Naive thymus-derived CD8-positive, alpha-beta T cell (primary cell): Measurements from ENCODE around the gene SMARCC1. TPM values are rescaled to one million over a fixed set of nuclear protein-coding genes. Genes with fewer than 3 reads are reported as not detected.
"Not testable (repeated sequence)": the region's sequence is repeated elsewhere in the genome, so short reads cannot be mapped to it uniquely, and the experiment has no call there.

Experiments used
- ATAC-seq, 2 donors: fragments of 150-1000 bp; cut with Tn5 transposase in 1 of 2; sonication (Bioruptor Pico), chemical (Tn5 transposase) in 1 of 2; 1 replicate in 1 of 2; 2 replicates in 1 of 2; pipeline ENCODE4 v1.10.0; 2021; ENCODE audit warnings: mild to moderate bottlenecking in 2 of 2, moderate library complexity in 2 of 2
- POLR2A ChIA-PET: fragments of 350-600 bp; sonication (Branson Sonifier 250); formaldehyde crosslinking; loops from one replicate; lab custom pipeline; 2021; ENCODE audit warnings: antibody characterized with exemption; lab: Charles Lee
- DNase-seq, 10 donors: peaks; one replicate each; pipeline versions ENCODE4 v3.0.0 to v3.0.0-alpha.2; 2020 to 2022
- H3K27ac Mint-ChIP-seq, 10 donors: one replicate each; pipeline ENCODE4 v1.8.0; 2020 to 2022; ENCODE audit warnings: mild to moderate bottlenecking in 10 of 10, mixed read lengths in 10 of 10, moderate library complexity in 4 of 10, inconsistent platforms in 1 of 10
- H3K27me3 Mint-ChIP-seq, 5 donors: one replicate each; pipeline ENCODE4 v1.8.0; 2021 to 2022; ENCODE audit warnings: mixed read lengths in 5 of 5
- H3K36me3 Mint-ChIP-seq, 3 donors: one replicate each; pipeline ENCODE4 v1.8.0; 2020 to 2022; ENCODE audit warnings: mixed read lengths in 3 of 3, mild to moderate bottlenecking in 2 of 3, inconsistent platforms in 1 of 3
- H3K4me1 Mint-ChIP-seq, 4 donors: one replicate each; pipeline ENCODE4 v1.8.0; 2021 to 2022; ENCODE audit warnings: mixed read lengths in 4 of 4
- H3K4me3 Mint-ChIP-seq, 10 donors: one replicate each; pipeline ENCODE4 v1.8.0; 2020 to 2022; ENCODE audit warnings: mild to moderate bottlenecking in 10 of 10, mixed read lengths in 10 of 10, moderate library complexity in 6 of 10, inconsistent platforms in 1 of 10
- H3K9me3 Mint-ChIP-seq, 9 donors: one replicate each; pipeline ENCODE4 v1.8.0; 2020 to 2022; ENCODE audit warnings: mixed read lengths in 9 of 9, mild to moderate bottlenecking in 3 of 9, inconsistent platforms in 1 of 9, moderate library complexity in 1 of 9
- polyA plus RNA-seq, 3 donors: library from polyadenylated mRNA; unstranded; fragments of 300-500 nt; fragmentation: Illumina TruSeq; gene quantifications; one replicate each; pipeline ENCODE4 v1.2.3, GENCODE V29; 2021
- total RNA-seq, 8 experiments: library from RNA in 2 of 8; stranded (reverse) in 2 of 8; gene quantifications; one replicate each; pipeline ENCODE4 v1.2.3 and lab custom pipeline; 2021 to 2026

The SMARCC1 gene
- total and polyA plus RNA-seq, 5 experiments from 2014 or later, result 57.7 to 111 (median 67.0) TPM

DNA sequence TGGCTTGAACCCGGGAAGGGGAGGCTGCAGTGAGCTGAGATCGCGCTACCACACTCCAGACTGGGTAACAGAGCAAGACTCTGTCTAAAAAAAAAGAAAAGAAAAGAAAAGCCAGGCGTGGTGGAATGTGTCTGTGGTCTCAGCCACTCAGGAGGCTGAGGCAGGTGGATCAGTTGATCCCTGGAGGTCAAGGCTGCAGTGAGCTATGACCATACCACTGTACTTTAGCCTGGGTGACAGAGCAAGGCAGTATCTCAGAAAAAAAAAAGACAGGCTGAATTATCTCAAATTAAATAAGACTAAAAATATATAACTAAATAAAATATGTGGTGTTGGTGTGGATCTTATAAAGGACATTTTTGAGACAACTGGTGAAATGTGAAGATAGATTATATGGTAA is 20.6 kb downstream of the SMARCC1 start:
- Mint-ChIP-seq H3K4me3 (no peak overlapping the region), H3K36me3 (peaks cover 0 to 71% (median 11%) of the 10 kb centered on the region in 3 donors), H3K9me3 (no peaks in the 10 kb centered on the region), H3K27me3 (no peaks in the 10 kb centered on the region), H3K27ac (peak overlapping the region in 5 of 10 donors; percentile 12 to 66 (median 60)), H3K4me1 (peaks cover 8 to 28% (median 12%) of the 10 kb centered on the region in 4 donors)
- DNase-seq, result no peak
- no peak for ATAC-seq
- POLR2A ChIA-PET, result interaction anchor here (0.6 kb wide), 1 partner anchor 45 kb away, joined by 3 read pairs; no protein-coding TSS in a partner anchor

- DNase-seq, H3K4me3 Mint-ChIP-seq, H3K9me3 Mint-ChIP-seq, H3K27me3 Mint-ChIP-seq, POLR2A ChIA-PET, ATAC-seq: not testable (repeated sequence)
- H3K4me1 Mint-ChIP-seq, result peaks cover 8 to 28% (median 12%) of the 10 kb centered on the region in 4 donors
- H3K27ac Mint-ChIP-seq, result peak overlapping the region in 4 of 10 donors; percentile 25 to 62 (median 38)
- H3K36me3 Mint-ChIP-seq, result peaks cover 0 to 68% (median 11%) of the 10 kb centered on the region in 3 donors
Measured at GRCh38 chr3:47760207-47760606, 21.5 kb downstream of the SMARCC1 start.

GRCh38 chr3:47758261-47759025 is 23.2 kb downstream of the SMARCC1 start:
- Mint-ChIP-seq H3K36me3 (peaks cover 0 to 65% (median 7%) of the 10 kb centered on the region in 3 donors), H3K27ac (peak overlapping the region in 1 of 10 donors; percentile 53), H3K4me3 (no peak overlapping the region), H3K4me1 (peaks cover 8 to 24% (median 11%) of the 10 kb centered on the region in 4 donors), H3K9me3 (no peaks in the 10 kb centered on the region), H3K27me3 (no peaks in the 10 kb centered on the region)
- DNase-seq (no peak), ATAC-seq (no peak)
- POLR2A ChIA-PET, result interaction anchor here (0.7 kb wide), 1 partner anchor 1869 kb away, joined by 3 read pairs; no protein-coding TSS in a partner anchor

DNA sequence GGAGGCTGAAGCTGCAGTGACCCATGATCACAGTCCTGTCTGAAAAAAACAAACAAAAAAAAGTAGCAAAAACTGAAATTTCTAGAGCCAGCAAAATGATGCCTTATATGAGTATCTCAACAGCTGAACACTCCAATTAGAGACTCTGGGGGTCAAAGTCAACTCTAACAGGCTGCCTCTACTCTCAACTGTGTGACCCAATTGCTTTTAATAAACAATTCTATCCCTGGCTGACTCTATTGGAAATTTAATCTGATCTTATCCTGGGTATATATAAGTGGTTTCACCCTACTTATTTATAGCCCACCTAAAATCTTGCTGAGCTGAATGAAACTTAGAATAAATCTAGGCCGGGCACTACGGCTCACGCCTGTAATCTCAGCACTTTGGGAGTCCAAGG is 29.0 kb downstream of the SMARCC1 start:
- ATAC-seq (no peak), DNase-seq (no peak)
- peaks cover 0 to 3% (median 0%) of the 10 kb centered on the region in 9 donors for H3K9me3 Mint-ChIP-seq
- no peaks in the 10 kb centered on the region for H3K27me3 Mint-ChIP-seq
- POLR2A ChIA-PET, result no interaction called here
- peaks cover 4 to 19% (median 5%) of the 10 kb centered on the region in 4 donors for H3K4me1 Mint-ChIP-seq
- H3K27ac Mint-ChIP-seq, result peak overlapping the region in 1 of 10 donors; percentile 38
- no peak overlapping the region for H3K4me3 Mint-ChIP-seq
- peaks cover 0 to 59% (median 12%) of the 10 kb centered on the region in 3 donors for H3K36me3 Mint-ChIP-seq

GRCh38 chr3:47750811-47751354 is 30.8 kb downstream of the SMARCC1 start:
- peaks cover 0 to 48% (median 5%) of the 10 kb centered on the region in 3 donors for H3K36me3 Mint-ChIP-seq
- peaks cover 0 to 13% (median 3%) of the 10 kb centered on the region in 4 donors for H3K4me1 Mint-ChIP-seq
- H3K27me3 Mint-ChIP-seq, H3K4me3 Mint-ChIP-seq, ATAC-seq, DNase-seq, H3K9me3 Mint-ChIP-seq, POLR2A ChIA-PET, H3K27ac Mint-ChIP-seq: not testable (repeated sequence)

DNA sequence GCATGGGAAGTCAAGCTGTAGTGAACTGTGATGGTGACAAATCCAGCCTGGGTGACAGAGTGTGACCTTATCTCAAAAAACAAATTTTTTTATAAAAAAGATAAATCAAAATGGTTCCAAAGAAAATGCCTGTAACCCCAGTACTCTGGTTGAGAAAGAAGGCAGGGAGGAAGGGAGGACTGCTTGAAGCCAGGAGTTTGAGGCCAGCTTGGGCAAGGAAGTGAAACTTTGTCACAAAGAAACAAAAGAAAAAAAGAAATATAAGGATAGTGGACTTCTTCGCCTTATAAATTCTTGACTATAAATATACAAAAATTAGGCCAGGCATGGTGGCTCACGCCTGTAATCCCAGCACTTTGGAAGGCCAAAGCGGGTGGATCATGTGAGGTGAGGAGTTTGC is 34.1 kb downstream of the SMARCC1 start:
- ATAC-seq (no peak), DNase-seq (no peak)
- H3K27ac Mint-ChIP-seq, result no peak overlapping the region
- H3K27me3 Mint-ChIP-seq, result no peaks in the 10 kb centered on the region
- H3K36me3 Mint-ChIP-seq, result peaks cover 0 to 58% (median 9%) of the 10 kb centered on the region in 3 donors
- peaks cover 4 to 22% (median 9%) of the 10 kb centered on the region in 4 donors for H3K4me1 Mint-ChIP-seq
- POLR2A ChIA-PET, result interaction anchor here (0.6 kb wide), 1 partner anchor 12 kb away, joined by 3 read pairs; no protein-coding TSS in a partner anchor
- H3K9me3 Mint-ChIP-seq, result peaks cover 0 to 3% (median 0%) of the 10 kb centered on the region in 9 donors
- H3K4me3 Mint-ChIP-seq, result no peak overlapping the region

DNA sequence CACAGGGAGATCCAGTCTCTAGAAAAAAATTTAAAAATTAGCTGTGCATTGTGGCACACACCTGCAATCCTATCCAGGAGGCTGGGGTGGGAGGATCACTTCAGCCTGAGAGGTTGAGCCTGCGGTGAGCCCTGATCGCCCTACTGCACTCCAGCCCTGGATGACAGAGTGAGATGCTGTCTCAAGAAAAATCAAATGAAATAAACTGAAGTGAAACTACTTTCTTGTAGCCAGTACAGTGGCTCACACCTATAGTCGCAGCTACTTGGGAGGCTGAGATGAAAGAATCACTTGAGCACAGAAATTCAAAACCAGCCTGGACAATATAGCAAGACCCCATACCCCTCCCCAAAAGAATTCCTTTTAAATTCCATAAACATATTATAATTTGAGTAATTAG is 35.4 kb downstream of the SMARCC1 start:
- ATAC-seq (no peak), DNase-seq (no peak)
- POLR2A ChIA-PET, result no interaction called here
- Mint-ChIP-seq H3K9me3 (peaks cover 0 to 3% (median 0%) of the 10 kb centered on the region in 9 donors), H3K27ac (peak overlapping the region in 1 of 10 donors; percentile 33), H3K27me3 (no peaks in the 10 kb centered on the region), H3K4me3 (no peak overlapping the region), H3K4me1 (peaks cover 4 to 29% (median 18%) of the 10 kb centered on the region in 4 donors), H3K36me3 (peaks cover 0 to 52% (median 11%) of the 10 kb centered on the region in 3 donors)

DNA sequence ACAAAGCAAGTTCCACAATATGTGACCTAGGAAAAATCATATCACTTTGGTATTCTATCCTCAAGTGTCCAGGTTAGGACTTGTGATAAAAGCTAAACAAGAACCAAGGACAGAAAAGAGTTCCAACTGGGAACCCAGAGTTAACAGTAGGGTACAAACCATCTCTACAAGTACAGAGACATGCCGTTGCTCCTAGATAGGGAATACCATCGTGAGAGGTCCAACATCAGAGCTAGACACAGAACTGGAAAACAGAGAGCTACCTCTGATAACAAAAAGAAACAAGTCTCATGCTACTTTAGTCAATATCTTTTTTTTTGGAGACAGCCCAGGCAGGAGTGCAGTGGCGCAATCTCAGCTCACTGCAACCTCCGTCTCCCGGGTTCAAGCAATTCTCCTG is 37.8 kb downstream of the SMARCC1 start:
- H3K27me3 Mint-ChIP-seq, result no peaks in the 10 kb centered on the region
- H3K36me3 Mint-ChIP-seq, result peaks cover 0 to 49% (median 9%) of the 10 kb centered on the region in 3 donors
- no peak overlapping the region for H3K4me3 Mint-ChIP-seq
- no peaks in the 10 kb centered on the region for H3K9me3 Mint-ChIP-seq
- DNase-seq (no peak), ATAC-seq (no peak)
- POLR2A ChIA-PET, result interaction anchor here (0.7 kb wide), 2 partner anchors 125 to 423 kb away, joined by 3 to 4 read pairs; no protein-coding TSS in a partner anchor
- peaks cover 4 to 37% (median 24%) of the 10 kb centered on the region in 4 donors for H3K4me1 Mint-ChIP-seq
- peak overlapping the region in 1 of 10 donors; percentile 20 for H3K27ac Mint-ChIP-seq

GRCh38 chr3:47743352-47743751 is 38.3 kb downstream of the SMARCC1 start:
- not testable (repeated sequence) for DNase-seq, H3K9me3 Mint-ChIP-seq, ATAC-seq, H3K27me3 Mint-ChIP-seq, H3K4me3 Mint-ChIP-seq
- POLR2A ChIA-PET, result interaction anchor here (0.7 kb wide), 1 partner anchor 125 kb away, joined by 3 read pairs; no protein-coding TSS in a partner anchor
- peak overlapping the region in 1 of 10 donors; percentile 86 for H3K27ac Mint-ChIP-seq
- peaks cover 4 to 40% (median 24%) of the 10 kb centered on the region in 4 donors for H3K4me1 Mint-ChIP-seq
- peaks cover 0 to 45% (median 7%) of the 10 kb centered on the region in 3 donors for H3K36me3 Mint-ChIP-seq

DNA sequence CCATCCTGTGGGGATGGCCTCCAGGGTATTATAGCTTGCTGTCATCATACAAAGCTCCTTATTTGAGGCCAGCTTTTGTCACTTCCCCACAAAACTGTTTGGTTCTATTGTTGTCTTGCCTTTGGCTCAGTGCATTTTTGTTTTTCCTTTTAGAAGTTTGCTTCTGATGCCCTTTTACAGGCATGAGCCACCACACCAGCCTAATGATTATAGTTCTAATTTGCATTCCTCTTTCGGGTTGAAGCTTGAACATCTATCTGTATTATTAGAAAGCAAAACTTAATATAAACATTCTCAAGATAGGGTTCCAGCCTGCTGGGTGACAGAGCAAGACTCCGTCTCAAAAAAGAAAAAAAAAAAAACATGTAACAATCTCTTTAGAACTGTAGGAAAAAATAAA is 39.8 kb downstream of the SMARCC1 start:
- Mint-ChIP-seq H3K4me1 (peaks cover 4 to 40% (median 24%) of the 10 kb centered on the region in 4 donors), H3K36me3 (peaks cover 0 to 55% (median 9%) of the 10 kb centered on the region in 3 donors), H3K9me3 (no peaks in the 10 kb centered on the region), H3K27ac (peak overlapping the region in 1 of 10 donors; percentile 32), H3K4me3 (no peak overlapping the region), H3K27me3 (no peaks in the 10 kb centered on the region)
- POLR2A ChIA-PET, result no interaction called here
- ATAC-seq (no peak), DNase-seq (no peak)

- no peaks in the 10 kb centered on the region for H3K27me3 Mint-ChIP-seq
- peaks cover 0 to 7% (median 4%) of the 10 kb centered on the region in 4 donors for H3K4me1 Mint-ChIP-seq
- POLR2A ChIA-PET, result no interaction called here
- peaks cover 10 to 89% (median 26%) of the 10 kb centered on the region in 3 donors for H3K36me3 Mint-ChIP-seq
- H3K27ac Mint-ChIP-seq, result peak overlapping the region in 3 of 10 donors; percentile 17 to 42 (median 18)
- no peak for DNase-seq
- H3K4me3 Mint-ChIP-seq, result no peak overlapping the region
- ATAC-seq, result no peak
- H3K9me3 Mint-ChIP-seq, result no peaks in the 10 kb centered on the region
Measured at GRCh38 chr3:47732143-47732542, 49.5 kb downstream of the SMARCC1 start.

- Mint-ChIP-seq H3K4me3 (no peak overlapping the region), H3K27me3 (no peaks in the 10 kb centered on the region), H3K4me1 (peaks cover 0 to 7% (median 4%) of the 10 kb centered on the region in 4 donors), H3K9me3 (no peaks in the 10 kb centered on the region), H3K27ac (peak overlapping the region in 1 of 10 donors; percentile 27), H3K36me3 (peaks cover 10 to 90% (median 32%) of the 10 kb centered on the region in 3 donors)
- DNase-seq (no peak), ATAC-seq (no peak)
- POLR2A ChIA-PET, result no interaction called here
Measured at GRCh38 chr3:47731061-47731460, 50.6 kb downstream of the SMARCC1 start.
